GM12878 (cell line): Measurements from ENCODE around the gene BCL2L14. TPM values are rescaled to one million over a fixed set of nuclear protein-coding genes. Genes with fewer than 3 reads are reported as not detected.

ENCODE experiments used
- ATAC-seq: fragments of 200-7000 bp; cut with Tn5 transposase; 3 replicates; pipeline ENCODE4 v1.9.1; 2020; ENCODE audit warnings: mild to moderate bottlenecking, moderate library complexity
- BruUV-seq: library from RNA; stranded (reverse); fragments of 400-500 nt; replicated peaks from 2 replicates; lab custom pipeline; 2021; lab: Mats Ljungman, UMichigan
- CTCF ChIA-PET: fragments of 300-600 bp; sonication (Branson Sonifier 250); formaldehyde crosslinking; extraction: SDS; loops from one replicate; lab custom pipeline; 2021; ENCODE audit warnings: inconsistent platforms; lab: Yijun Ruan, JAX
- POLR2A ChIA-PET: fragments of 350-600 bp; formaldehyde crosslinking; extraction: SDS; loops from one replicate; lab custom pipeline; 2021; ENCODE audit warnings: inconsistent platforms; lab: Charles Lee
- RAD21 ChIA-PET: fragments of 300-600 bp; sonication (Branson Sonifier 250); formaldehyde crosslinking; loops from one replicate; lab custom pipeline; 2023; ENCODE audit warnings: antibody characterized with exemption; ENCODE audit not compliant: unreplicated experiment; lab: Charles Lee
- SMC1A ChIA-PET: fragments of 300-600 bp; sonication (Branson Sonifier 250); formaldehyde crosslinking; loops from one replicate; lab custom pipeline; 2023; ENCODE audit not compliant: unreplicated experiment, uncharacterized antibody; lab: Charles Lee
- DNase-seq: peaks from one replicate; pipeline ENCODE4 v3.0.0-alpha.2; 2011; ENCODE audit warnings: low read depth, low spot score
- FAIRE-seq: peaks from 3 replicates; lab custom pipeline; 2011; peaks lifted over from hg19 to GRCh38; lab: Jason Lieb, UNC
- H2AFZ ChIP-seq: 2 replicates; pipeline ENCODE4 v1.6.0; 2011; ENCODE audit warnings: low read depth, low read length, control low read depth; ENCODE audit not compliant: control insufficient read depth
- H3K27ac ChIP-seq: 2 replicates; pipeline ENCODE4 v1.5.1; 2011; ENCODE audit warnings: control low read depth; ENCODE audit not compliant: control insufficient read depth, insufficient read depth
- H3K27me3 ChIP-seq, 2 experiments: replicated peaks in 1 of 2; 2 replicates each; pipeline versions ENCODE4 v1.6.0 to v1.6.1; 2011; ENCODE audit warnings: low read length in 1 of 2; ENCODE audit not compliant: control insufficient read depth in 2 of 2, insufficient read depth in 2 of 2
- H3K36me3 ChIP-seq, 2 experiments: 2 replicates each; pipeline ENCODE4 v1.5.1; 2011; ENCODE audit warnings: low read length in 1 of 2; ENCODE audit not compliant: control insufficient read depth in 2 of 2, insufficient read depth in 2 of 2
- H3K4me1 ChIP-seq: 2 replicates; pipeline ENCODE4 v1.6.1; 2011; ENCODE audit warnings: mild to moderate bottlenecking, low read length, moderate library complexity, mixed read lengths; ENCODE audit not compliant: control insufficient read depth, insufficient read depth
- H3K4me2 ChIP-seq: 2 replicates; pipeline ENCODE4 v1.6.0; 2011; ENCODE audit warnings: control low read depth; ENCODE audit not compliant: control insufficient read depth, insufficient read depth
- H3K4me3 ChIP-seq: fragments of 200-600 bp; sonication (generic); 2 replicates; pipeline ENCODE4 v1.5.1; 2016
- H3K79me2 ChIP-seq: 2 replicates; pipeline ENCODE4 v1.6.0; 2011; ENCODE audit warnings: low read length; ENCODE audit not compliant: control insufficient read depth, insufficient read depth
- H3K9ac ChIP-seq: 2 replicates; pipeline ENCODE4 v1.8.0; 2011; ENCODE audit warnings: low read length, control low read depth, mixed read lengths; ENCODE audit not compliant: control insufficient read depth, insufficient read depth
- H3K9me3 ChIP-seq: replicated peaks from 3 replicates; pipeline ENCODE4 v1.5.1; 2011; ENCODE audit warnings: mild to moderate bottlenecking, low read length; ENCODE audit not compliant: control insufficient read depth, insufficient read depth
- H4K20me1 ChIP-seq: 2 replicates; pipeline ENCODE4 v1.6.0; 2011; ENCODE audit not compliant: control insufficient read depth, insufficient read depth
- FOS ChIP-seq: IDR thresholded peaks from 3 replicates; pipeline ENCODE4 v1.6.1; 2011; ENCODE audit warnings: borderline replicate concordance; ENCODE audit not compliant: insufficient read length; ENCODE audit errors: extremely low read depth
- MXI1 ChIP-seq: fragments of 150-350 bp; IDR thresholded peaks from 2 replicates; pipeline ENCODE4 v1.6.1; 2011; ENCODE audit warnings: low read depth, mild to moderate bottlenecking, inconsistent platforms, low read length, improper control_type of control experiment
- RAD21 ChIP-seq: IDR thresholded peaks from 2 replicates; pipeline ENCODE4 v1.6.1; 2011; ENCODE audit warnings: mild to moderate bottlenecking, low read depth, low read length, moderate library complexity; ENCODE audit not compliant: insufficient read depth
- ZBTB33 ChIP-seq: fragments of 450-650 bp; IDR thresholded peaks from 2 replicates; pipeline ENCODE4 v1.6.1; 2017; ENCODE audit warnings: mild to moderate bottlenecking
- ZNF687 ChIP-seq: fragments of 450-650 bp; IDR thresholded peaks from 2 replicates; pipeline ENCODE4 v1.6.1; 2017; ENCODE audit warnings: mild to moderate bottlenecking, moderate library complexity
- ZZZ3 ChIP-seq: IDR thresholded peaks from 2 replicates; pipeline ENCODE4 v1.6.1; 2011; ENCODE audit warnings: low read depth; ENCODE audit not compliant: control insufficient read depth, insufficient read length
- WGBS: methylation state at CpG from one replicate; pipeline ENCODE4 v1.1.6; 2016; ENCODE audit warnings: low lambda C conversion rate; ENCODE audit not compliant: insufficient replicate concordance, insufficient coverage; ENCODE audit errors: missing lambda C conversion rate; 5-methylcytosine and 5-hydroxymethylcytosine counted together
- in situ Hi-C: fragments of 300-500 bp; cut with MboI; formaldehyde crosslinking; loops from 9 replicates; pipeline ENCODE4 v1.14.3; 2018; ENCODE audit warnings: mixed read lengths
- intact Hi-C: fragments of 100-400 bp; cut with micrococcal nuclease; formaldehyde crosslinking; loops from one replicate; pipeline ENCODE4 v1.14.2; 2022; ENCODE audit not compliant: unreplicated experiment
- polyA plus RNA-seq, 11 experiments: library from polyadenylated mRNA; depleted of rRNA in 4 of 11; unstranded in 6 of 11; stranded (reverse) in 5 of 11; fragments of >200 nt; fragmentation: Nextera tagmentation in 4 of 11; fragmentation: Illumina TruSeq in 1 of 11; extraction: Ambion mirVana in 4 of 11; extraction: Trizol in 1 of 11; gene quantifications; 1 replicate in 1 of 11; 2 replicates in 10 of 11; pipeline versions ENCODE4 v1.2.1 to v1.2.3, GENCODE V29; 2011 to 2016; ENCODE audit warnings: inconsistent platforms in 2 of 11, missing spikeins in 2 of 11, low read depth in 1 of 11
- total RNA-seq, 4 experiments: library from RNA; depleted of rRNA in 3 of 4; stranded (reverse); fragments of >200 nt in 3 of 4; fragmentation: Illumina TruSeq in 1 of 4; extraction: Trizol in 1 of 4; gene quantifications; 2 replicates each; pipeline versions ENCODE4 v1.2.1 to v1.2.3, GENCODE V29; 2013 to 2021

The BCL2L14 gene
- total and polyA plus RNA-seq, 10 of the 15 experiments (the other 5 are each of a cell fraction or from before 2014, with no cell fraction given) = 0.59 to 2.5 (median 0.90) TPM

- no peak for ATAC-seq
- Histone ChIP-seq H2AFZ (no peak overlapping the region), H3K9me3 (no peaks in the 10 kb centered on the region), H3K4me1 (no peaks in the 10 kb centered on the region), H3K9ac (no peak overlapping the region), H3K36me3 (no peaks in the 10 kb centered on the region), H3K4me3 (no peak overlapping the region), H3K4me2 (no peak overlapping the region), H3K79me2 (no peaks in the 10 kb centered on the region), H4K20me1 (no peaks in the 10 kb centered on the region), H3K27ac (no peak overlapping the region), H3K27me3 (0 out of 4 replicates have a peak, but pooled peaks cover 0 to 2% of the 10 kb centered on the region in 2 experiments)
- no peak for FAIRE-seq
- WGBS = 56% methylated on average over 2 of the region's 2 CpGs
- POLR2A ChIA-PET = no interaction called here
- BruUV-seq = no TSS peak
- in situ Hi-C loops = loop anchor here (10.0 kb wide), 1 partner anchor 617 kb away; no protein-coding TSS in a partner anchor
- TF ChIP-seq MXI1 (no peak), ZNF687 (no peak), ZZZ3 (no peak), FOS (no peak), ZBTB33 (no peak), RAD21 (no peak)
- CTCF ChIA-PET = interaction anchor here (9.9 kb wide), 1 partner anchor 242 kb away, joined by 214 read pairs; no protein-coding TSS in a partner anchor
- intact Hi-C loops = no loop called here
- SMC1A ChIA-PET = interaction anchor here (7.8 kb wide), 1 partner anchor 240 kb away, joined by 112 read pairs; no protein-coding TSS in a partner anchor
- no peak for DNase-seq
- RAD21 ChIA-PET = interaction anchor here (1.0 to 1.2 kb wide), 2 partner anchors 240 to 246 kb away, joined by 3 read pairs; no protein-coding TSS in a partner anchor
Measured at GRCh38 chr12:12087693-12088034, 16.9 kb downstream of the BCL2L14 start.
